NB4 (cell line): ENCODE results near the gene KCTD13.

Experiments
- DNase-seq: peaks from one replicate; pipeline ENCODE4 v3.0.0; 2010; ENCODE audit warnings: low read depth
- H3K4me3 ChIP-seq: one replicate; pipeline ENCODE4 v1.5.1; 2011; ENCODE audit warnings: mild to moderate bottlenecking, low read depth, low read length, moderate library complexity
- CTCF ChIP-seq: IDR thresholded peaks from one replicate; pipeline ENCODE4 v1.5.1; 2012; ENCODE audit warnings: low read depth, low read length
- MAX ChIP-seq: IDR thresholded peaks from 2 replicates; pipeline ENCODE4 v1.6.1; 2011; ENCODE audit warnings: low read depth, low read length
- MYC ChIP-seq: IDR thresholded peaks from 2 replicates; pipeline ENCODE4 v1.6.1; 2011; ENCODE audit warnings: low read depth, low read length
- POLR2A ChIP-seq: IDR thresholded peaks from 2 replicates; pipeline ENCODE4 v1.6.1; 2011; ENCODE audit warnings: mild to moderate bottlenecking; ENCODE audit not compliant: insufficient read length; ENCODE audit errors: extremely low read depth

KCTD13 gene

GRCh38 chr16:29909391-29909790, 16.6 kb downstream of the KCTD13 start:
- TF ChIP-seq POLR2A (no peak), MAX (no peak), CTCF (no peak), MYC (no peak)
- DNase-seq: peak; percentile 76

GRCh38 chr16:29908719-29909220, 17.3 kb downstream of the KCTD13 start:
- TF ChIP-seq POLR2A: no peak
- no peak for TF ChIP-seq CTCF
- TF ChIP-seq MAX: no peak
- TF ChIP-seq MYC: no peak
- no peak overlapping the region for H3K4me3 ChIP-seq
- no peak for DNase-seq

More at GRCh38 chr16:29909391-29909790, 16.6 kb downstream of the KCTD13 start:
- H3K4me3 ChIP-seq: no peak overlapping the region

GRCh38 chr16:29907973-29908372, 18.1 kb downstream of the KCTD13 start:
- TF ChIP-seq CTCF (no peak), MAX (no peak), POLR2A (no peak), MYC (no peak)
- no peak overlapping the region for H3K4me3 ChIP-seq
- no peak for DNase-seq

GRCh38 chr16:29906520-29907244, 19.3 kb downstream of the KCTD13 start:
- H3K4me3 ChIP-seq: no peak overlapping the region
- TF ChIP-seq MYC (no peak), MAX (no peak), POLR2A (no peak)
- DNase-seq: no peak

- no peak for TF ChIP-seq CTCF
- TF ChIP-seq MYC: no peak
- TF ChIP-seq MAX: no peak
- no peak for TF ChIP-seq POLR2A
- no peak for DNase-seq
- H3K4me3 ChIP-seq: no peak overlapping the region
Observed at GRCh38 chr16:29905668-29906067, 20.4 kb downstream of the KCTD13 start.

GRCh38 chr16:29904947-29905346, 21.1 kb downstream of the KCTD13 start:
- DNase-seq: no peak
- H3K4me3 ChIP-seq: no peak overlapping the region
- TF ChIP-seq CTCF: no peak
- TF ChIP-seq MYC: no peak
- TF ChIP-seq POLR2A: no peak
- no peak for TF ChIP-seq MAX
